HCT116 (cell line): ENCODE results near the gene MYBPH. TPM values are rescaled to one million over a fixed set of nuclear protein-coding genes. Genes with fewer than 3 reads are reported as not detected.

Experiments used
- ATAC-seq: fragments of 200-7000 bp; cut with Tn5 transposase; 2 replicates; pipeline ENCODE4 v1.9.1; 2020; ENCODE audit warnings: mild to moderate bottlenecking, moderate library complexity
- BruUV-seq: library from RNA; stranded (reverse); fragments of 400-500 nt; replicated peaks from 2 replicates; lab custom pipeline; 2021; lab: Mats Ljungman, UMichigan
- CTCF ChIA-PET: fragments of 300-600 bp; sonication (Branson Sonifier 250); formaldehyde crosslinking; loops from one replicate; lab custom pipeline; 2021; ENCODE audit warnings: antibody characterized with exemption; lab: Charles Lee
- POLR2A ChIA-PET: fragments of 300-600, 350-600 bp; sonication (Branson Sonifier 250); formaldehyde crosslinking; loops from one replicate; lab custom pipeline; 2021; ENCODE audit warnings: antibody characterized with exemption; lab: Charles Lee
- RAD21 ChIA-PET, 2 experiments: fragments of 300-600 bp; sonication (Branson Sonifier 250); formaldehyde crosslinking; loops; one replicate each; lab custom pipeline; 2023; ENCODE audit warnings: low total read pairs in 2 of 2; ENCODE audit not compliant: uncharacterized antibody in 2 of 2, unreplicated experiment in 2 of 2, low non-redundant PET in 1 of 2; lab: Charles Lee
- DNase-seq: peaks from one replicate; pipeline ENCODE4 v3.0.0-alpha.2; 2010; ENCODE audit warnings: low read depth, low spot score
- H2AFZ ChIP-seq: fragments of 200-600 bp; shearing (Covaris generic), sonication (generic); 2 replicates; pipeline ENCODE4 v1.6.1; 2017; ENCODE audit warnings: low read depth, mixed run types, mixed read lengths, antibody characterized with exemption, low read length; ENCODE audit not compliant: poor library complexity, severe bottlenecking
- H3K27ac ChIP-seq: 2 replicates; pipeline ENCODE4 v1.5.1; 2012; ENCODE audit warnings: low read depth, low read length
- H3K27me3 ChIP-seq: fragments of 200-600 bp; sonication (generic); 2 replicates; pipeline ENCODE4 v1.6.1; 2016; ENCODE audit warnings: mixed run types, low read length, mixed read lengths; ENCODE audit not compliant: insufficient read depth
- H3K36me3 ChIP-seq, 2 experiments: fragments of 200-500 bp in 1 of 2; fragments of 200-600 bp in 1 of 2; sonication (Bioruptor generic) in 1 of 2; sonication (generic) in 1 of 2; 2 replicates each; pipeline versions ENCODE4 v1.5.1 to v1.6.1; 2014 to 2016; ENCODE audit warnings: low read length in 2 of 2, inconsistent platforms in 1 of 2, mixed read lengths in 1 of 2, mixed run types in 1 of 2; ENCODE audit not compliant: insufficient read depth in 2 of 2, control insufficient read depth in 1 of 2
- H3K4me1 ChIP-seq, 2 experiments: fragments of 200-600 bp in 1 of 2; sonication (generic) in 1 of 2; 2 replicates each; pipeline versions ENCODE4 v1.5.1 to v1.6.1; 2012 to 2017; ENCODE audit warnings: low read length in 2 of 2, inconsistent platforms in 1 of 2, mild to moderate bottlenecking in 1 of 2, mixed read lengths in 1 of 2, mixed run types in 1 of 2, moderate library complexity in 1 of 2; ENCODE audit not compliant: insufficient read depth in 2 of 2, control insufficient read depth in 1 of 2
- H3K4me2 ChIP-seq: fragments of 200-600 bp; sonication (generic); 2 replicates; pipeline ENCODE4 v1.6.1; 2017; ENCODE audit warnings: mixed run types, low read length, mixed read lengths
- H3K4me3 ChIP-seq, 2 experiments: fragments of 200-600 bp in 1 of 2; sonication (generic) in 1 of 2; replicated peaks in 1 of 2; 2 replicates each; pipeline ENCODE4 v1.5.1; 2011 to 2016; ENCODE audit warnings: low read length in 2 of 2, control low read depth in 1 of 2, low read depth in 1 of 2, mild to moderate bottlenecking in 1 of 2, mixed read lengths in 1 of 2, mixed run types in 1 of 2
- H3K79me2 ChIP-seq: fragments of 200-600 bp; sonication (generic); 2 replicates; pipeline ENCODE4 v1.6.1; 2017; ENCODE audit warnings: mild to moderate bottlenecking, mixed run types, low read length, moderate library complexity, mixed read lengths; ENCODE audit not compliant: insufficient read depth
- H3K9ac ChIP-seq: fragments of 200-600 bp; sonication (generic); 2 replicates; pipeline ENCODE4 v1.6.1; 2016; ENCODE audit warnings: low read length, mixed read lengths
- H3K9me2 ChIP-seq: fragments of 200-600 bp; sonication (generic), shearing (Covaris generic); 2 replicates; pipeline ENCODE4 v1.6.1; 2017; ENCODE audit warnings: mixed run types, mild to moderate bottlenecking, moderate library complexity; ENCODE audit not compliant: insufficient read depth
- H3K9me3 ChIP-seq, 2 experiments: fragments of 200-500 bp in 1 of 2; fragments of 200-600 bp in 1 of 2; sonication (Bioruptor generic) in 1 of 2; sonication (generic) in 1 of 2; 2 replicates each; pipeline ENCODE4 v1.6.1; 2014 to 2017; ENCODE audit warnings: low read length in 2 of 2, mixed read lengths in 2 of 2, inconsistent platforms in 1 of 2, low read depth in 1 of 2, mild to moderate bottlenecking in 1 of 2, mixed run types in 1 of 2, moderate library complexity in 1 of 2; ENCODE audit not compliant: control insufficient read depth in 1 of 2, insufficient read depth in 1 of 2
- H4K20me1 ChIP-seq: fragments of 200-600 bp; sonication (generic), shearing (Covaris generic); 2 replicates; pipeline ENCODE4 v1.6.1; 2017; ENCODE audit warnings: mixed run types, mild to moderate bottlenecking, moderate library complexity; ENCODE audit not compliant: insufficient read depth
- CEBPB ChIP-seq: IDR thresholded peaks from 2 replicates; pipeline ENCODE4 v1.6.1; 2012; ENCODE audit warnings: low read depth
- CTCF ChIP-seq, 3 experiments: fragments of 200-600 bp in 1 of 3; sonication (generic) in 1 of 3; IDR thresholded peaks in 2 of 3; conservative IDR thresholded peaks in 1 of 3; 2 replicates each; pipeline ENCODE4 v1.5.1; 2012 to 2017; ENCODE audit warnings: low read depth in 2 of 3, low read length in 2 of 3, antibody characterized with exemption in 1 of 3, borderline replicate concordance in 1 of 3, control low read depth in 1 of 3, mild to moderate bottlenecking in 1 of 3, mixed read lengths in 1 of 3, mixed run types in 1 of 3, moderate library complexity in 1 of 3; ENCODE audit not compliant: insufficient read depth in 1 of 3
- ELF1 ChIP-seq: IDR thresholded peaks from 2 replicates; pipeline ENCODE4 v1.6.1; 2012; ENCODE audit warnings: low read depth, borderline replicate concordance
- EZH2 ChIP-seq: fragments of 200-600 bp; sonication (generic); IDR thresholded peaks from 2 replicates; pipeline ENCODE4 v1.6.1; 2017; ENCODE audit warnings: antibody characterized with exemption, mixed run types
- JUND ChIP-seq: IDR thresholded peaks from 2 replicates; pipeline ENCODE4 v1.6.1; 2012
- MAX ChIP-seq: IDR thresholded peaks from 2 replicates; pipeline ENCODE4 v1.6.1; 2012
- POLR2AphosphoS5 ChIP-seq: IDR thresholded peaks from 2 replicates; pipeline ENCODE4 v1.6.1; 2011; ENCODE audit warnings: mild to moderate bottlenecking, low read depth, low read length, moderate library complexity
- REST ChIP-seq: IDR thresholded peaks from 2 replicates; pipeline ENCODE4 v1.6.1; 2012; ENCODE audit warnings: low read depth
- SRF ChIP-seq: IDR thresholded peaks from 2 replicates; pipeline ENCODE4 v1.6.1; 2012; ENCODE audit warnings: low read depth
- TCF7L2 ChIP-seq: IDR thresholded peaks from 2 replicates; pipeline ENCODE4 v1.7.0; 2011; ENCODE audit warnings: borderline replicate concordance, inconsistent platforms; ENCODE audit not compliant: insufficient read depth, insufficient read length; ENCODE audit errors: extremely low read depth
- intact Hi-C: fragments of 100-400 bp; cut with micrococcal nuclease; formaldehyde crosslinking; loops from 2 replicates; pipeline ENCODE4 v1.10.0; 2022
- total RNA-seq: library from RNA; stranded (reverse); gene quantifications from one replicate; pipeline ENCODE4 v1.2.1, GENCODE V29; 2021; ENCODE audit not compliant: unreplicated experiment
- TF ChIP-seq, protein P1 (sequence below): IDR thresholded peaks from 2 replicates; pipeline ENCODE4 v1.6.1; 2012

MYBPH gene
- total RNA-seq, 1 experiment from 2014 or later, result 0.22 TPM

DNA sequence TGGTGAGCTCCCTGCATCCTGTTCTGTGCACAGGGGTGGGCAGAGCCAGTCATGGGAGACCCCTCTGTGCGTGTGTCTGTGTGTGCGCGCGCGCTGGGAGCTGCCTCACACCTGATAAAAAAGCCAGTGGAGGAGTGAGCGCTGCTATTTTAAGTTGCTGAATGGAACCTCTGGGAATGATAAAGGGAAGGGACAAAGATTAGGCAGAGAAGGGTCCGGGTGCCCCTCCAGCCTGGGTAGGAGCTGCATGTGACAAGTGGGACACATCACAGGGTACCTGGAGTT lies 47.3 kb downstream of the MYBPH start (continued):
- TF ChIP-seq CEBPB (no peak), ELF1 (no peak), JUND (no peak), SRF (no peak), EZH2 (no peak), MAX (no peak)
- TF ChIP-seq, protein P1, sequence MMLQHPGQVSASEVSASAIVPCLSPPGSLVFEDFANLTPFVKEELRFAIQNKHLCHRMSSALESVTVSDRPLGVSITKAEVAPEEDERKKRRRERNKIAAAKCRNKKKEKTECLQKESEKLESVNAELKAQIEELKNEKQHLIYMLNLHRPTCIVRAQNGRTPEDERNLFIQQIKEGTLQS, result no peak

GRCh38 chr1:203127666-203128430 lies 47.8 kb downstream of the MYBPH start, which contains the start of gene ADORA1:
ADORA1 (plus strand) TSS chr1:203127726; CDS start chr1:203128842, 1,116 bp downstream.
- POLR2A ChIA-PET, result no interaction called here
- intact Hi-C loops, result no loop called here
- peak within 1 kb of the TSS; percentile 95 for H3K4me2 ChIP-seq
- peak; percentile 92 for ATAC-seq
- H3K79me2 ChIP-seq, result no peaks in the 10 kb centered on the region
- TF ChIP-seq POLR2AphosphoS5 (peak; percentile 51), CTCF (IDR thresholded peaks at IDR 0.05 in 2 of 3, conservative IDR thresholded peaks at IDR 0.05 in 1 of 3; ENCODE audit: borderline replicate concordance in 1 of 3, insufficient read depth in 1 of 3, low read depth in 2 of 3, low read length in 2 of 3) (0 out of 6 replicates have a peak, but pooled peaks of 1 of the 3 experiments have one; percentile 14), REST (no peak), TCF7L2 (peak; percentile 40), MAX (peak; percentile 81)
- no peaks in the 10 kb centered on the region for H4K20me1 ChIP-seq
- no peaks in the 10 kb centered on the region for H3K9me2 ChIP-seq
- H3K9ac ChIP-seq, result peak within 1 kb of the TSS; percentile 60
- no peaks in the 10 kb centered on the region for H3K9me3 ChIP-seq
- RAD21 ChIA-PET, result interaction anchor here (0.7 to 1.7 kb wide), 6 partner anchors 9 to 94 kb away, joined by 3 to 9 read pairs (median 4); no protein-coding TSS in a partner anchor
- DNase-seq, result peak; percentile 10
- peaks cover 7% of the 10 kb centered on the region; the same call in 1 of the 2 replicates for H3K27me3 ChIP-seq
- no peak within 1 kb of the TSS; the same call in 1 of the 2 replicates for H3K27ac ChIP-seq
- peaks cover 25 to 58% of the 10 kb centered on the region in 2 experiments; a peak in 3 of 4 replicates for H3K4me1 ChIP-seq
- no TSS peak for BruUV-seq
- peak within 1 kb of the TSS; percentile 56 to 64 for H3K4me3 ChIP-seq
- CTCF ChIA-PET, result interaction anchor here (1.0 to 4.5 kb wide), 12 partner anchors 10 to 141 kb away, joined by 3 to 58 read pairs (median 4); no protein-coding TSS in a partner anchor
- peak within 1 kb of the TSS; percentile 94 for H2AFZ ChIP-seq
- no peaks in the 10 kb centered on the region for H3K36me3 ChIP-seq
